ENCODE results near the gene CCL4.

DNA sequence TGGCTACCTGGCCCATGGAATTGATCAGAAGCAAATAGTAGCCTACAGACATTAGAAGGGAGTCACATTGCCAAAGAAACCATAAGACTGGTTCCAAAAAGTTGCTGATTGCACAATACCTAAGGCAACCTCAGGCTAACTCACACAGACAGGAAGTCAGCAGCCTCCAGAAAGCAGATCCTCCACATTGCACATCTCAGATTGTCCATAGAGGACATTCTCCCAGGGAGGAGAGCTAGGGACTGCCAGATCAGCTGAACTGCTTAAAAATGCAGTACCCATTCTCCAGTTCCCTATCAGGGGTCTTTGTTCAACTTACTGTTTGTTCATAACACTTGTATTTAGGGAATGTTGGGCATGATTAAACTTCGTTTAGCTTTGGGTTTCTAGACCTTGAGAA lies 17.9 kb upstream of the CCL4 start:
- TF ChIP-seq, protein P1, sequence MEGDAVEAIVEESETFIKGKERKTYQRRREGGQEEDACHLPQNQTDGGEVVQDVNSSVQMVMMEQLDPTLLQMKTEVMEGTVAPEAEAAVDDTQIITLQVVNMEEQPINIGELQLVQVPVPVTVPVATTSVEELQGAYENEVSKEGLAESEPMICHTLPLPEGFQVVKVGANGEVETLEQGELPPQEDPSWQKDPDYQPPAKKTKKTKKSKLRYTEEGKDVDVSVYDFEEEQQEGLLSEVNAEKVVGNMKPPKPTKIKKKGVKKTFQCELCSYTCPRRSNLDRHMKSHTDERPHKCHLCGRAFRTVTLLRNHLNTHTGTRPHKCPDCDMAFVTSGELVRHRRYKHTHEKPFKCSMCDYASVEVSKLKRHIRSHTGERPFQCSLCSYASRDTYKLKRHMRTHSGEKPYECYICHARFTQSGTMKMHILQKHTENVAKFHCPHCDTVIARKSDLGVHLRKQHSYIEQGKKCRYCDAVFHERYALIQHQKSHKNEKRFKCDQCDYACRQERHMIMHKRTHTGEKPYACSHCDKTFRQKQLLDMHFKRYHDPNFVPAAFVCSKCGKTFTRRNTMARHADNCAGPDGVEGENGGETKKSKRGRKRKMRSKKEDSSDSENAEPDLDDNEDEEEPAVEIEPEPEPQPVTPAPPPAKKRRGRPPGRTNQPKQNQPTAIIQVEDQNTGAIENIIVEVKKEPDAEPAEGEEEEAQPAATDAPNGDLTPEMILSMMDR (IDR thresholded peaks at IDR 0.05) = no peak
- TF ChIP-seq POLR2A (IDR thresholded peaks at IDR 0.05) = no peak
